MG63 (cell line): ENCODE results near the gene COX8A. TPM values are rescaled to one million over a fixed set of nuclear protein-coding genes. Genes with fewer than 3 reads are reported as not detected.

Experiments
- DNase-seq: peaks from one replicate; pipeline ENCODE4 v3.0.0-alpha.2; 2020
- H3K27me3 ChIP-seq: fragments of 250-450 bp; sonication (Bioruptor Pico); 2 replicates; pipeline ENCODE4 v1.5.1; 2020; ENCODE audit warnings: mild to moderate bottlenecking, moderate library complexity
- H3K36me3 ChIP-seq: fragments of 250-450 bp; sonication (Bioruptor Pico); 2 replicates; pipeline ENCODE4 v1.5.1; 2020; ENCODE audit warnings: mild to moderate bottlenecking, moderate library complexity
- H3K4me3 ChIP-seq: fragments of 250-450 bp; sonication (Bioruptor Pico); 2 replicates; pipeline ENCODE4 v1.5.1; 2020; ENCODE audit warnings: mild to moderate bottlenecking, moderate library complexity
- H3K9me3 ChIP-seq: fragments of 250-450 bp; sonication (Bioruptor Pico); 2 replicates; pipeline ENCODE4 v1.5.1; 2020; ENCODE audit warnings: mild to moderate bottlenecking, moderate library complexity
- total RNA-seq: library from RNA; depleted of rRNA; stranded (reverse); fragments of >200 nt; shearing (Covaris generic); gene quantifications from 2 replicates; pipeline ENCODE4 v1.2.3, GENCODE V29; 2014; ENCODE audit warnings: low replicate concordance; rRNA removed

The COX8A gene, protein sequence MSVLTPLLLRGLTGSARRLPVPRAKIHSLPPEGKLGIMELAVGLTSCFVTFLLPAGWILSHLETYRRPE
- total RNA-seq = 297 and 593 TPM in 2 replicates

DNA sequence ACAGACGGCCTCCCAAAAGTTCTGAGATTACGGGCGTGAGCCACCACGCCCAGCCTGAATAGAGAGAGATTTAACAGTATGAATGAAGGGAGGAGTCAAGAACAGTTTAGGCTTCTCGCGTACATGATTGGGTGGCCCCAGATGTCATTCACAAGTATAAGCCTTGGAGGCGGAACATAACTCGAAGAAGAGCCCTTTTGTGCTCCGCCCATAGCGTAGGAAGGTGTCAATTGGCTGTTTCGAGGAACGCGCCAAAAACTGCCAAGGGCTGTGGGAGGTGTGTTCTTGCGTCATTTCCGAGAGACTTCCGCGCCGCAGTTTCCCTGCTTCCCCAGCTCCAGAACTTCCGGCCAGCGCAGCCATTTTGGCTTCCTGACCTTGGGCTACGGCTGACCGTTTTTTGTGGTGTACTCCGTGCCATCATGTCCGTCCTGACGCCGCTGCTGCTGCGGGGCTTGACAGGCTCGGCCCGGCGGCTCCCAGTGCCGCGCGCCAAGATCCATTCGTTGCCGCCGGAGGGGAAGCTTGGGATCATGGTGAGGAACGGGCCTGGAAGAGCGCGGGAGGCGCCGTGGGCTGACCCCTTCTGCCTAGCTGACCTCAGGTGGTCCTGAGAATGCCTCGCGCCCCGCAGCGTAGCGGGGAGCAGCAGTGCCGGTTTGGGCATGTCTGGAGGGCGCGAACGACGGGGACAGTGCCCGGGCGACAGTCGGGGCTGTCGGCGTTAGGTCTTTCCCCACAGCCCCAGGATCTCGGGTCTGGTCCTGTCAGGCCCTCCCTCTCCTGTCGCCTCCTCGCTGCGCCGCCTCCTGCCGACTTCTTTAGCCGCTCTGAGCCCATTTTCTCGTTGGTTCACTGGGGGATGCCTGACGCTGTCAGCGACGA is at the start of gene COX8A:
Gene COX8A (plus strand): TSS at position 362 of the 885 bp plus-strand sequence. CDS start 61 bp downstream, at position 423.
- Histone ChIP-seq H3K36me3 (peaks cover 20% of the 10 kb centered on the region), H3K27me3 (no peaks in the 10 kb centered on the region), H3K9me3 (peaks cover 2% of the 10 kb centered on the region; the same call in 1 of the 2 replicates), H3K4me3 (peak within 1 kb of the TSS; percentile 87)
- DNase-seq = peak; percentile 98

DNA sequence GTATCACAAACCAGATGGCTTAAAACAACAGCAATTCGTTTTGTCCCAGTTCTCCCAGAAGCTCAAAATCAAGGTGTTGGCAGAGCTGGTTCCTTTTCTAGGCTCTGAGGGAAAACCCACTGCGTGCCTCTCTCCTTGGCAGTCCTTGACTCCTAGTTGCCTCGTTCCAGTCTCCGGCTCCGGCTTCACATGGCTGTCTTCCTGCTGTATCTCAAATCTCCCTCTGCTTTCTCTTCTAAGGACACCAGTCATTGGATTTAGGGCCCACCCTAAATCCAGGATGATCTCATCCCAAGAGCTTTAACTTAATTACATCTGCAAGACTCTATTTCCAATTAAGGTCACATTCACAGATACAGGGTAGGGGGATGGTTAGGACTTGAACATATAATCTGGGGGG is 44.8 kb upstream of the COX8A start:
- no peaks in the 10 kb centered on the region for H3K36me3 ChIP-seq
- no peak overlapping the region for H3K4me3 ChIP-seq
- DNase-seq = no peak
- H3K9me3 ChIP-seq = no peaks in the 10 kb centered on the region
- 0 out of 2 replicates have a peak, but pooled peaks cover 3% of the 10 kb centered on the region for H3K27me3 ChIP-seq

DNA sequence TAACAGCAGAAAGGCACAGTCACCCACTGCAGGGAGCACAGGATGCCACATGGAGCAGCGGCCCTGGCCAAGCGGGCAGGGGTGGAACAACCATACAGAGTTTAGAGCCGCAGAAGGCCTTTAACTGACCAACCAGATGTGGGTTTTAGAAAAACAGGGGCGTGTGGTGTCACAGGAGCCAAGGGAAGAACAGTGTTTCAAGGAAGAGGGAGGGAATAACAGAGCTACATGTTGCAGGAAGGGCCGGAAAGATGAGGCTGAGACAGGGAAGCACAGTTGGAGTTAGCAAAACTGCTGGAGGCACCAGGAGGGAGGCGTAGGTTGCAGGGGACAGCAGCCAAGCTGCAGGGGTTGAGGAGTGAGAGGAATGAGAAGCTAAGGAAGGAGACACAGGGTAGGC is 43.4 kb upstream of the COX8A start:
- DNase-seq = no peak
- Histone ChIP-seq H3K36me3 (no peaks in the 10 kb centered on the region), H3K9me3 (no peaks in the 10 kb centered on the region), H3K27me3 (0 out of 2 replicates have a peak, but pooled peaks cover 3% of the 10 kb centered on the region), H3K4me3 (no peak overlapping the region)

DNA sequence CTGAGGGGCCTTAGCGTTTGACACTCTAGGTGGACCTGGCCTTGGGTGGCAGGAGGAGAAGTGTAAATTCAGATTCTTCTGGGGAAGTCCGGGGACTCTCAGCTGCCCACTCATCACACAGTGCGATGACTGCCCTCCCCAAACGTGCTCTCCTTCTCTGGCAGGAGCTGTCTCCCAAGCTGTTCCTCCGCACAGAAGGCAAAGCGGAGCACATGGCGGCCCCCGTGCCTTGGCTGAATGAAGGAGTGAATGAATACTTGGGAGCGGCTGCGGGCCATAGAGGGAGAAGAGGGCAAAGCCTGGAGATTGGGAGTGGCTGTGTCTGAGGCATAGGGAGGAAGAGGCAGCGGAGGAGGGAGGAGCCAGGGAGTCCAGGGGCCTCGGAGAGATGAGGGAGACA is 42.5 kb upstream of the COX8A start:
- Histone ChIP-seq H3K36me3 (no peaks in the 10 kb centered on the region), H3K9me3 (no peaks in the 10 kb centered on the region), H3K4me3 (no peak overlapping the region), H3K27me3 (0 out of 2 replicates have a peak, but pooled peaks cover 3% of the 10 kb centered on the region)
- no peak for DNase-seq

DNA sequence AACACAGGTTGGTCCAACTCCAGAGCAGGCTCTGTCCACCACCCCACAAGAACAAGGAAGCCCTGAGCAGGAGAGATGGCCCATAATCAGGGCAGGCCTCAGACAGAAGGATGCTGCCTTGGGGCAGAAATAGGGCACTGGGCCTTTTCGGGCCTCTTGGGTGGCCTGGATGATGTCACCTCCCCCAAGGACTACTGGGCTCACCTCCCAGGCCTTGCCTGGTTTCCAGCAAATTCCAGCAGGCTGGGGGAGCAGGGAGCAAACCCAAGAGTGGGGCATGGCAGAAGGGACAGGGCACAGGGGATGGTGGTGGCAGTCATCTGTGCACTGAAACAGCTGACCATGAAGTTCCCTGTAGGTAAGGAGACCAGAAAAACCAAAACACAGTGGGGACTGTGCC is 41.0 kb upstream of the COX8A start:
- Histone ChIP-seq H3K27me3 (0 out of 2 replicates have a peak, but pooled peaks cover under 1% of the 10 kb centered on the region), H3K4me3 (no peak overlapping the region), H3K36me3 (no peaks in the 10 kb centered on the region), H3K9me3 (no peaks in the 10 kb centered on the region)
- DNase-seq = no peak

DNA sequence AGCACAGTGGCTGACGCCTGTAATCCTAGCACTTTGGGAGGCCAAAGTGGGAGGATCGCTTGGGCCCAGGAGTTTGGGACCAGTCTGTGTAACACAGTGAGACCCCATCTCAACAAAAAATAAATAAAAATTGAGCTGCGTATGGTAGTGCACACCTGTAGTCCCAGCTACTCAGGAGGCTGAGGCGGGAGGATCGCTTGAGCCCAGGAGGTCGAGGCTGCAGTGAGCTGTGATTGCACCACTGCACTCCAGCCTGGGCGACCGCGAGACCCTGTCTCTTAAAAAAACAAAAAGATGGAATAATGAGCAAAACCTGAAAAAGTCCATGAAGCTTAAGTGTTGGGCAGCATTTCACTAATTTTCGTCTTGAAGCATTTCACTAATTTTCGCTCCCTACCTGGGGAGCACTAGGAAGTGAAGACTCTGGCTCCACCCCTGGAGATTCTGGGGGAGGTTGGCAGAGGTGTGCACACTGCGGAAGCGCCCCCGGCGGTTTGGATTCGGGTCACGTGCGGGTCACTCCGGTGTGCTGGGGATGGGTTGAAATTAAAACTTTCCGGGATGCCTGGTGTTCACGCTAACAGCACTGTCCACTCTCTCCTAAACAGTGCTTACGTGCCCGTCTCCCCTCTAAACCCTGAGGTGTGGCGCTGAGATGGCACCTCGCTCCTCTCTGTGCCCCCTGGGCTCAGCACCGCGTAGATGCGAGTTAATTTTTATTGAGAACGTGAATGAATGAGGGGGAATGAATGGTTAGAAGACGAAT is 36.5 kb upstream of the COX8A start:
- Histone ChIP-seq H3K4me3 (peak overlapping the region; percentile 74), H3K27me3 (no peaks in the 10 kb centered on the region), H3K9me3 (no peaks in the 10 kb centered on the region), H3K36me3 (no peaks in the 10 kb centered on the region; the same call in none of the 2 replicates)
- DNase-seq = no peak

DNA sequence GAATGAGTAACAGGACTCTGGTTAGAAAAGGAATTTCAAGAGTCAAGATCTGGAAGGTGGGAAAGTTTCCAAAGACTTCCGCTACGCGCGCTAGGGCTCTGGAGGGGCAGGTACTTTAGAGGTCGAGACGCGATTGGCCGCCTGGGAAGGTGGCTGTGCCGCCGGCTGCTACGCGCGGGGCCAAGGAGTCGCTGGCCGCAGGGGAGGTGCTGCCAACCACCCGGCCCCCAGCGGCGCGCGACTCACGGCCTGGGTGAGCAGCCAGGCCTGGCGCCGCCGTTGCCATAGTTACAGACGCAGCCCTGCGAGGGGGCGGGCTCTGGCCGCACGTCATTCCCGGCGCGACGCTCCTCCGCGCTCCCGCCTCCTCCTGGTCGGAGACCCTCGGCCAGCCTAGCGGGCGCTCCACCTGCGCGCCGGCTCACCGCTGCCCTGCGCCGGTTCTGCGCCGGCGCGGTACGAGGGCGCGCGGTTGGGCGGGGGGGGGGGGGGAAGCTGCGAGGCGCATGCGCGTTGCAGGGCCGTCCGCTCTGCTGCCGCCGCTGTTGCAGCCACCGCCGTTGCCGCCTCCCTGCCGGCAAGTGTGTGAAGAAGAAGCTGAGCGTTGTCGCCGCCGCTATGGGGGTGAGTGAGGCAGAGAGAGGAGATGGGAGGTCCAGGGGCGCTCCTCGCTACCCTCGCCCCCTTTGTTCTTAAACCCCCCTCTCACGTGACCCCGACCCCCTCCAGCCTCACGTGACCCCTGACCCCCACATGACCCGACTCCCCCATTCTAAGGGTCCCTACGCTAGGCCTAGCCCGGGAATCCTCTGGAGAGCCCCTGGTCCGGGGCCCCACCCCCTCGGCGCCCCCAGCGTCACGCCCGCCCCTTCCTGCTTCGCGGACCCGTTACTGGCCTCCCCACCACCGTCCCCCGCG is 35.7 kb upstream of the COX8A start, which contains the start of gene NAA40:
Gene NAA40 (plus strand): TSS at position 524 of the 918 bp plus-strand sequence. CDS start 95 bp downstream, at position 619.
- peak; percentile 89 for DNase-seq

DNA sequence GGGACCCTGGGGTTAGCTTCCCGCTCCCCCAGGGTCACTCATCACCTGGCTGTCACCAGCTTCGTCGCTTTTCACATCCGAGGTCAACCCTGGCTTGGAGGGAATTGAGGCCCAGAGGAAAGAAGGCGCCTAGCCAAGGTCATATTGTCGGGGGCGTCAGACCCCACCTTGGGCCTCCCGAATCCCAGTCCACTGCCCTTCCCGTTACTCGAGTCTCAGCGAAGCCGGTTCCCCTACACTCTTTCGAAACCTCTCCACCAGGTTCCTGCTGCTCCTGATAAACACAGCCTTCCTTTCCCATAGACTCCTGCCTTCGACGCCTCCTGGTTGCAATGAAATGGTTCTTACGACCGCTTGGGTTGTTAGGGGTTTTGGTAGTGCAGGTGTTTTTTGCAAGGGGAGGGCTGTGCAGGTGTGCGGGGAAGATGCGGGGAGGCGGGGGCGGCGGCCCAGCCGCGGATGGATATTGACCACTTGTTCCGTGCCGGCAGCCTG is 35.0 kb upstream of the COX8A start:
- peak overlapping the region; percentile 74 for H3K4me3 ChIP-seq
- H3K27me3 ChIP-seq = no peaks in the 10 kb centered on the region
- DNase-seq = no peak
- H3K9me3 ChIP-seq = no peaks in the 10 kb centered on the region
- no peaks in the 10 kb centered on the region; the same call in none of the 2 replicates for H3K36me3 ChIP-seq

More for the DNA sequence above, 35.7 kb upstream of the COX8A start, which contains the start of gene NAA40:
- no peaks in the 10 kb centered on the region for H3K9me3 ChIP-seq
- H3K27me3 ChIP-seq = no peaks in the 10 kb centered on the region
- H3K4me3 ChIP-seq = peak within 1 kb of the TSS; percentile 74
- no peaks in the 10 kb centered on the region; the same call in none of the 2 replicates for H3K36me3 ChIP-seq

DNA sequence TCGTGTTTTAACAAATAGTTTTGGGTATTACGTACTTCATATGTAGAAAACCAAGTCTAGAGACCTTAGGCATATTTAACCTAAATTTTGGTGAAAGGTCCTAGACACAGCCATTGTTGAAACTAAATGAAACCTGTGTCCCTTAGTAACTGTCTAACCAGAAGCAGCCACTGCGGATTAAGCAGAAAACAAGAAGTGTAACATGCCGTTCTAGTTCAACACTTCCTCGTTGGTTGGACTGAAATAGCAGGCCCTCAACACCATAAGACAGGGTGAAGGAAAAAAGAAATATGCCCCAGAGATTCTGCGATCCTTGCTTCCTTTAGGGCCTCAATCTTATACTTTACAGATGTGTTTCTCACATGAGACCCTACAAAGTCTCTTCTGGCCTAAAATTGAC is 33.6 kb upstream of the COX8A start:
- Histone ChIP-seq H3K9me3 (no peaks in the 10 kb centered on the region), H3K4me3 (no peak overlapping the region), H3K36me3 (no peaks in the 10 kb centered on the region; the same call in none of the 2 replicates), H3K27me3 (no peaks in the 10 kb centered on the region)
- no peak for DNase-seq

DNA sequence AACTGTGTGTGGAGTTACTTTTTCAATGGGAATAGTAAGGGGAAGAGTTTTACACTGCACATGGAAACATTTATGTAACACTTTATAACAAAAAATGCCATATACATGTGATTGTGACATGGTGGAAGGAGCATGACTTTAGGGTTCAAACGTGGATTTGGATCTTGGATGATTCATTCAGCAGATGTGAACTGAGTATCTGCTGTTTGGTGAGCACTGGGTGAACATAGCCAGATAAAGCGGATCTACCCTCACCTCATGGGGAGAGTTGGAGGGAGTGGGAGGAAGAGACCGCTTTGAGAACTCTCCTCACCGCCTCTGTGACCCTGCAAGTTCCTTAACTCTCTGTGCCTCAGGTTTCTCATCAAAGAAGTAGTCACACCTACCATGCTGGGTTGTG is 32.5 kb upstream of the COX8A start:
- H3K4me3 ChIP-seq = no peak overlapping the region
- H3K9me3 ChIP-seq = no peaks in the 10 kb centered on the region
- DNase-seq = no peak
- H3K27me3 ChIP-seq = no peaks in the 10 kb centered on the region
- peaks cover 11% of the 10 kb centered on the region for H3K36me3 ChIP-seq

DNA sequence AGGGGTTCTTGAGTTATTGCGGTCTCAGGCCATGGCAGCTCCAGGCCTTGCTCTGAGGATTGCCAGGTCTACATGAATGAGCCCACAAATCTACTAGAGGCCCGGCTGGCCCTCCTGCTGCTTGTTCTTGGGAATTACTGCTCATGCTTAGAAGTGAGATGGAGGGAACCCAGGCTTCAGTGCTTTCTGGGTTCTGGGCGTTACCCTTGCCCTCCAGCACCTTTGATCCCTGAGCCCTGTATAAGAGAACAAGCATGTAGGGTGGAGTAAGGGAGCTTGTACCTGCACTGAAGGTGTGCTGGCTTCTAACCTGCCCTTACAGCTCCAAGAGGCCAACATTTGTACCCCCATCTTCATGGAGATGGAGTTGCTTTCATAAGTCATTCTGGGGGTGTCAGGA is 31.6 kb upstream of the COX8A start:
- Histone ChIP-seq H3K27me3 (no peaks in the 10 kb centered on the region), H3K36me3 (peaks cover 12% of the 10 kb centered on the region), H3K4me3 (no peak overlapping the region), H3K9me3 (no peaks in the 10 kb centered on the region)
- DNase-seq = no peak

DNA sequence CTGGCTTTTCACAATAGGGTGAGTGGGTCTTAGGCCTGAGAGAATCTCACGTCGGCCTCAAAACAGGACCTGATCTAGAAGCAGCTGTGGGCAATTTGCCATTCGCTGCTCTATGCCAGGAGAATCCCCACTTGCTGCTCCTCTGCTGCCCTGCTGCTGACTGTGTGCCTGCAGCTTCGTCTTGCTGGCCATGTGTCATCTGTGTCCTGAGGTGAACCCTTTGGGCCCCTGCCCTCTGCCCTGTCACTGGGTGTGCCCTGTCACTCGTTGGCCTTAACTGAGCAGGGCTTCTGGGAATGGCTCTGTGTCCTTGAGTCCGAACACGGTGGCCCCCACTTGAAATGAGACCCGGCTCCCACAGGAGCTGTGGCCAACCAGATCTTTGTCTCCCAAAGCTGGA is 29.4 kb upstream of the COX8A start:
- no peak for DNase-seq
- Histone ChIP-seq H3K4me3 (no peak overlapping the region), H3K27me3 (no peaks in the 10 kb centered on the region), H3K9me3 (no peaks in the 10 kb centered on the region), H3K36me3 (peaks cover 12% of the 10 kb centered on the region)

DNA sequence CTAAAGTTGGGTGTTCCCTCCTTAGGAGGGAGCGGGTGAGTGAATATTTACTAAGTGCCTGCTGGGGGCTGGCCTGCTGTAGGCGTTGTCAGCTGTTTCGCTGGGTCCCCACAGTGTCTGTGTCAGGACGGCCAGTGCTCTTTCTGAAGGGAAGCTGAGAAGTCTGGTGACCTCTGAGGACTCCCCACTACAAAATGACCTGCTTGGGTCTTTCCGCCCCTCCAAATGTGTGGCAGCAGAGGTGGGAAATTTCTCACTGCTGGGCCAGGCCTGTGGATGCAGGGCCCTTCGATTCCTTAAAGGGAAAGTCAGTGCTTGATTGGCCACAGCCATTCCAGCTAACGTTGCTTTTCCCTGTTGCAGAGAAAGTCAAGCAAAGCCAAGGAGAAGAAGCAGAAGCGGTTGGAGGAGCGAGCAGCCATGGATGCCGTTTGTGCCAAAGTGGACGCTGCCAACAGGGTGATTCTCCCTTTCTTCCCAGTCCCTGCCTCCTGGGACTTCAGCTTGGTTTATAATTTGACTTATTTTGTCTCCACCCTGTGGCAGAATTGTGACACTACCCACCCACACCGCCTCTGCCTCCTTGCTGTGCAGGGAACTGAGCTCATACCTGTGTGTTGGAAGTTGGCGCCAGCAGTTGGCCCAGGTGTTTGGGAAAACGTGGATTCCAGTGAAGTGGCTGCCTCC is 28.8 kb upstream of the COX8A start:
- Histone ChIP-seq H3K36me3 (peaks cover 12% of the 10 kb centered on the region), H3K4me3 (no peak overlapping the region), H3K27me3 (no peaks in the 10 kb centered on the region), H3K9me3 (no peaks in the 10 kb centered on the region)
- DNase-seq = peak; percentile 69

DNA sequence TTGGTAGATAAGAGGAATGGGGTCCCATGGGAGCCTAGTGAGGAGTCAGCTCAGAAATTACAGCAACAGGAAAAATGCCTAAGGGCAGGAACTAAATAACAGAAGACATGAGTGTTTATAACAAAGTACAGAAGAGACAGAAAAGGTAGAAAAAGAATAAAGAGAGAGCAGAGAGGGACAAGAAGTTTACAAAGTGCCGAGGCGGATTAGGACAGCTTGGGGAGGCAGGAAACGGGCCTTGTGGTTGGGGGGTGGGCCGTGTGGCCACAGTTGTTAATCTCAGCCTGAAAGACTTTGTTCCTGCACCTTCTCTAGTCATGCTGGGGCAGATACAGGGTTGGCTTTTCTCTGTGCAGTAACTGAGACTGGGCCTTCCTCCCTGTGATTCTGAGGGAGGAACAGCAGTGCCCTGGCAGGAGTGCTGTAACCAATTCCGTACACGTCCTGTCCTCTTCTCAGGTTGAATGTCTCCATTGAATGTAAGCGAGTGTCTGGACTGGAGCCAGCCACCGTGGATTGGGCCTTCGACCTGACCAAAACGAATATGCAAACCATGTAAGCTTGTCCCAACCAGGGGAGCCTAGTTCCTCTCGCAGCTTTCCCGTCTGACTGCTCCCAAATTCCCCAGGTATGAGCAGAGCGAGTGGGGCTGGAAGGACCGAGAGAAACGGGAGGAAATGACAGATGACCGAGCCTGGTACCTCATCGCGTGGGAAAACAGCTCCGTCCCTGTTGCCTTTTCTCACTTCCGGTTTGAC is 22.5 kb upstream of the COX8A start:
- H3K27me3 ChIP-seq = no peaks in the 10 kb centered on the region
- peaks cover 4% of the 10 kb centered on the region for H3K36me3 ChIP-seq
- DNase-seq = no peak
- H3K9me3 ChIP-seq = no peaks in the 10 kb centered on the region
- H3K4me3 ChIP-seq = no peak overlapping the region

DNA sequence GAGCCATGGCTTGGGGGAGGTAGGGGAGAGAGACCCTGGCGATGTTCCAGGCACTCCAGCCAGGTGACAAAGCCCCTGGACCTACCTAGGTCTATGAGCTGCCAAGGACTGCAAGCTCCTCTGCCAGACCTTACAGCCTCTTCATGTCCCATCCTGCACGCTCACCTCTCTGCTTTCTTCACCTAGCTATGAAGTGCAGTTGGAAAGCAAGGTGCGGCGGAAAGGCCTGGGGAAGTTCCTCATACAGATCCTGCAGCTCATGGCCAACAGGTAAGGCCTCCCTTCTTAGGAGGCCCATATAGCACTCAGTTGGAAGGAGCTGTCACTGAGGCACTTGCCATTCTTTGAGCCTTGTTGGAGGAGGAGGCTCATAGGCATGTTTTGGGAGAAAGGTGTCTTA is 21.9 kb upstream of the COX8A start:
- no peak overlapping the region for H3K4me3 ChIP-seq
- H3K9me3 ChIP-seq = no peaks in the 10 kb centered on the region
- H3K36me3 ChIP-seq = peaks cover 3% of the 10 kb centered on the region; the same call in 1 of the 2 replicates
- no peaks in the 10 kb centered on the region for H3K27me3 ChIP-seq
- no peak for DNase-seq
